Activated CD4-positive, alpha-beta T cell treated with anti-CD3 and anti-CD28 coated beads, Interleukin-2, amount 10 ng/mL, durations not matched to agents 7 days and 5 days (primary cell): ENCODE results near the gene PLPP1. TPM values are rescaled to one million over a fixed set of nuclear protein-coding genes. Genes with fewer than 3 reads are reported as not detected.

Source experiments
- CTCF ChIA-PET: fragments of 350-600 bp; sonication (Branson Sonifier 250); formaldehyde crosslinking; loops from one replicate; lab custom pipeline; 2021; ENCODE audit warnings: antibody characterized with exemption; lab: Charles Lee
- POLR2A ChIA-PET: fragments of 350-600 bp; sonication (Branson Sonifier 250); formaldehyde crosslinking; loops from one replicate; lab custom pipeline; 2021; ENCODE audit warnings: antibody characterized with exemption; lab: Charles Lee
- DNase-seq: peaks from one replicate; pipeline ENCODE4 v3.0.0-alpha.2; 2020
- H3K27ac Mint-ChIP-seq: one replicate; pipeline ENCODE4 v1.8.0; 2021; ENCODE audit warnings: mild to moderate bottlenecking, moderate library complexity, mixed read lengths
- H3K27me3 Mint-ChIP-seq: one replicate; pipeline ENCODE4 v1.8.0; 2021; ENCODE audit warnings: mixed read lengths
- H3K36me3 Mint-ChIP-seq: one replicate; pipeline ENCODE4 v1.8.0; 2021; ENCODE audit warnings: low read depth, mixed read lengths
- H3K4me1 Mint-ChIP-seq: one replicate; pipeline ENCODE4 v1.8.0; 2021; ENCODE audit warnings: mixed read lengths
- H3K4me3 Mint-ChIP-seq: one replicate; pipeline ENCODE4 v1.8.0; 2021; ENCODE audit warnings: mild to moderate bottlenecking, moderate library complexity, mixed read lengths
- H3K9me3 Mint-ChIP-seq: one replicate; pipeline ENCODE4 v1.8.0; 2021; ENCODE audit warnings: mixed read lengths
- total RNA-seq, 2 experiments: library from RNA; stranded (reverse); gene quantifications; one replicate each; pipeline ENCODE4 v1.2.3, GENCODE V29; 2021

PLPP1 gene
- total RNA-seq, 2 experiments from 2014 or later = 15.3 to 18.3 TPM

DNA sequence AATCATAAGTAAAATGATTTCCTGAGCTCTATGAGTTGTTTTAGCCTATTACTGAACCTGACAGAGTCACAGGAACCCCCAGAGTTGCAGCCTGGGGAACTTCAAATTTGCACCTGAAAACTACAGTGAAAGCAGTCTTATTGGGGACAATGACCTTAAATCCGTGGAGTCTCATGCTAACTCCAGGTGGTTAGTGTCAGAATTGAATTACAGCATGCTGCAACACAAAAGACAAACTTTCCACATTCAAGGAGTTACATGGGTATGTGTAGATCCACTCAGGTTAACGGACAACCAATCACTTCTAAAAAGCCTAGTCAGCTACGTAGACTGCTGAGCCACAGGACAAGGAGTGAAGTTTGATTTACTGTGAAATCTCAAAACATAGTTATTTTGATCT, 49.7 kb downstream of the PLPP1 start:
- Mint-ChIP-seq H3K9me3 (no peaks in the 10 kb centered on the region), H3K4me1 (peaks cover 10% of the 10 kb centered on the region), H3K4me3 (no peak overlapping the region), H3K27me3 (no peaks in the 10 kb centered on the region), H3K36me3 (peaks cover 6% of the 10 kb centered on the region), H3K27ac (no peak overlapping the region)
- ChIA-PET CTCF (interaction anchor here (1.2 kb wide), 1 partner anchor 327 kb away, joined by 3 read pairs; no protein-coding TSS in a partner anchor), POLR2A (no interaction called here)
- no peak for DNase-seq

GRCh38 chr5:55484531-55484930, 50.2 kb downstream of the PLPP1 start:
- Mint-ChIP-seq H3K9me3 (no peaks in the 10 kb centered on the region), H3K4me1 (peaks cover 15% of the 10 kb centered on the region), H3K27ac (no peak overlapping the region), H3K4me3 (no peak overlapping the region), H3K36me3 (peaks cover 4% of the 10 kb centered on the region), H3K27me3 (no peaks in the 10 kb centered on the region)
- DNase-seq = no peak
- ChIA-PET CTCF (interaction anchor here (1.2 kb wide), 1 partner anchor 328 kb away, joined by 3 read pairs; no protein-coding TSS in a partner anchor), POLR2A (no interaction called here)

- CTCF ChIA-PET = no interaction called here
- no peak for DNase-seq
- POLR2A ChIA-PET = no interaction called here
- no peak overlapping the region for H3K4me3 Mint-ChIP-seq
- H3K36me3 Mint-ChIP-seq = peaks cover 3% of the 10 kb centered on the region
- peaks cover 20% of the 10 kb centered on the region for H3K4me1 Mint-ChIP-seq
- H3K9me3 Mint-ChIP-seq = no peaks in the 10 kb centered on the region
- H3K27ac Mint-ChIP-seq = no peak overlapping the region
- no peaks in the 10 kb centered on the region for H3K27me3 Mint-ChIP-seq
These were observed 50.9 kb downstream of the PLPP1 start for GRCh38 chr5:55483885-55484284.

DNA sequence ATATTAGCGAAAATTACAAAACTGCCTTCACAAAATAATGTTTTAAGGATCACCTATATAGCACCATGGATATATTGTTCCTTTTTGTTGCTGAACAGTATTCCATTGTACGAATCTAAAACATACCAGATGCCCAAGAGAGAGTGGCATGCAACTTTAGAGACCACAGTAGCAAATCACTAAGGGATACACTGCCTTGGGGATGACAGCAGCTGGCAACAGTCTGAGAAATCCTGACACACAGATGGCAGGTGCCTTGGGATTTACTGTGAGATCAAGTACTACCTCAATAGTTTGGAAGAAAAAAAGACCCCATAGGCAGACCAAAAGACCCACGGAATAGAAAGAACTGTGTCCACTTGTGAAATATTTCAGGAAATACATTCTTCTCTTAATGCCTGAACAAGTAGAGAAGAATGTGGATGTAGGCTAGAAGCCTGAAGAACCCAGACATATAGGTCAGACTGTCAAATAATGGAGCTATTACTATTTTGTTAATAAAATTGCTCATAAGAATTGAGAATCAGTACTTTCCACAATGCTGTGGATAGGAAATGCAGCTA, 53.4 kb downstream of the PLPP1 start:
- ChIA-PET POLR2A (no interaction called here), CTCF (interaction anchor here (1.0 kb wide), 1 partner anchor 22 kb away, joined by 3 read pairs; no protein-coding TSS in a partner anchor)
- peaks cover 22% of the 10 kb centered on the region for H3K4me1 Mint-ChIP-seq
- peaks cover 5% of the 10 kb centered on the region for H3K36me3 Mint-ChIP-seq
- H3K27me3 Mint-ChIP-seq = no peaks in the 10 kb centered on the region
- H3K9me3 Mint-ChIP-seq = no peaks in the 10 kb centered on the region
- DNase-seq = no peak
- H3K27ac Mint-ChIP-seq = no peak overlapping the region
- no peak overlapping the region for H3K4me3 Mint-ChIP-seq

- Mint-ChIP-seq H3K4me3 (no peak overlapping the region), H3K9me3 (no peaks in the 10 kb centered on the region), H3K27ac (no peak overlapping the region), H3K27me3 (no peaks in the 10 kb centered on the region), H3K4me1 (peaks cover 22% of the 10 kb centered on the region), H3K36me3 (peaks cover 5% of the 10 kb centered on the region)
- DNase-seq = no peak
- POLR2A ChIA-PET = no interaction called here
- CTCF ChIA-PET = no interaction called here
These were observed 54.0 kb downstream of the PLPP1 start for GRCh38 chr5:55480781-55481180.

DNA sequence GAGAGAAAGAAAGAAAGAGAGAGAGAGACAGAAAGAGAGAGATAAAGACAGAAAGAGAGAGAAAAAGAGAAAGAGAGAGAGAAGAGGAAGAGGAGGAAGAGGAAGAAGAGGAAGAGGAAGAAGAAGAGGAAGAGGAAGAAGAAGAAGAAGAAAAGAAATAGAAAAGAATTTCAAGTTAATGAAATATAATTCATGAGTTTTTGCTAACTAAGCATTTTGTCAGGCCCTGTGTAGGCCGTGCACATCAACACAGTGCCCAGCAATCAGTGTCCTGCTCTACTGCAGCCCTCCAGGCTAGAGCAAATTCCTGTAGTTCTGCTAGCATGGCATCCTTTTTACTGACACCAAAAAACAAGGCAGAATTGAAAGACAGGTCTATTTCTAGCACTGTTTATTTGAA, 62.1 kb downstream of the PLPP1 start:
- POLR2A ChIA-PET = no interaction called here
- CTCF ChIA-PET = no interaction called here
- no peak overlapping the region for H3K4me3 Mint-ChIP-seq
- H3K27ac Mint-ChIP-seq = no peak overlapping the region
- H3K4me1 Mint-ChIP-seq = peaks cover 2% of the 10 kb centered on the region
- no peaks in the 10 kb centered on the region for H3K9me3 Mint-ChIP-seq
- peaks cover 7% of the 10 kb centered on the region for H3K36me3 Mint-ChIP-seq
- DNase-seq = no peak
- H3K27me3 Mint-ChIP-seq = no peaks in the 10 kb centered on the region

DNA sequence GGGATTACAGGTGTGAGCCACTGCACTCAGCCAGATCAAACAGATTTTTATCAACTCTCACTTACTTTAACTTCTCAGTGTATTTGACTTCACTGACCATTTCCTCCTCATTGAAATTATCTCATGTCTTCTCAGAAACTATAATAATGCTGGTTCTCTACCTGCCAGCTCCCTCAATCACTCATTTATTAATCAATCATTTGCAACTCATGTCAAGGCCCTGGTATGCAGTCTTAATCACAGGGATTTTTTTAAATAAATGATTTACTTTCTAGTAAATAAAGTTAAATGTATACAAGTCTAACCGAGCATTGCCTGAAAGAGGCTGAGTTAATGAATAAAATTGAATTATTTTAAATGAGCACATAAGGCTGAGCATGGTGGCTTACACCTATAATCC, 63.3 kb downstream of the PLPP1 start:
- ChIA-PET CTCF (no interaction called here), POLR2A (no interaction called here)
- Mint-ChIP-seq H3K27me3 (no peaks in the 10 kb centered on the region), H3K9me3 (no peaks in the 10 kb centered on the region), H3K4me1 (peaks cover 2% of the 10 kb centered on the region), H3K4me3 (no peak overlapping the region), H3K27ac (no peak overlapping the region), H3K36me3 (peaks cover 10% of the 10 kb centered on the region)
- DNase-seq = no peak

DNA sequence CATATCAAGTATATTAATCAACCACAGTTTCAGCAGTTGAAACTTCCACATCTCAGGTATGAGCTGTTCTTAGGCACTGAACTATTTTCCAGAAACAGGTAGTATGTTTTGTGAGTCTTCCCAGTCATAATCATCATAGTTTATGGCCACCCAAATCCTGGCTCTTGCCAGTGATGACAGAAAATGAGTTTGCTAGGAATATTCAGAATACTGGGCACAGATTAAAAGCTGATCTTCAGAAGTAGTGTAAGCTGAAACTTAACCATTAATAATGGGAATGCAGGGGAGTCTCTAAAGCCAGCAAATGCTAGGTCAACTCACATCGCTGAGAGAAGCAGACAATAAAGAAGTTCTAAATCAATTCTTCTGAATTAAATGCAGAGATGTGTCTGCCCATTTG, 64.5 kb downstream of the PLPP1 start:
- ChIA-PET CTCF (no interaction called here), POLR2A (no interaction called here)
- Mint-ChIP-seq H3K27ac (no peak overlapping the region), H3K4me3 (no peak overlapping the region), H3K9me3 (no peaks in the 10 kb centered on the region), H3K36me3 (peaks cover 17% of the 10 kb centered on the region), H3K27me3 (no peaks in the 10 kb centered on the region), H3K4me1 (peaks cover 2% of the 10 kb centered on the region)
- DNase-seq = no peak

GRCh38 chr5:55469839-55470238, 64.9 kb downstream of the PLPP1 start:
- no peaks in the 10 kb centered on the region for H3K9me3 Mint-ChIP-seq
- H3K27me3 Mint-ChIP-seq = no peaks in the 10 kb centered on the region
- no peak overlapping the region for H3K27ac Mint-ChIP-seq
- ChIA-PET CTCF (no interaction called here), POLR2A (no interaction called here)
- H3K4me3 Mint-ChIP-seq = no peak overlapping the region
- peaks cover 2% of the 10 kb centered on the region for H3K4me1 Mint-ChIP-seq
- DNase-seq = no peak
- H3K36me3 Mint-ChIP-seq = peaks cover 17% of the 10 kb centered on the region

DNA sequence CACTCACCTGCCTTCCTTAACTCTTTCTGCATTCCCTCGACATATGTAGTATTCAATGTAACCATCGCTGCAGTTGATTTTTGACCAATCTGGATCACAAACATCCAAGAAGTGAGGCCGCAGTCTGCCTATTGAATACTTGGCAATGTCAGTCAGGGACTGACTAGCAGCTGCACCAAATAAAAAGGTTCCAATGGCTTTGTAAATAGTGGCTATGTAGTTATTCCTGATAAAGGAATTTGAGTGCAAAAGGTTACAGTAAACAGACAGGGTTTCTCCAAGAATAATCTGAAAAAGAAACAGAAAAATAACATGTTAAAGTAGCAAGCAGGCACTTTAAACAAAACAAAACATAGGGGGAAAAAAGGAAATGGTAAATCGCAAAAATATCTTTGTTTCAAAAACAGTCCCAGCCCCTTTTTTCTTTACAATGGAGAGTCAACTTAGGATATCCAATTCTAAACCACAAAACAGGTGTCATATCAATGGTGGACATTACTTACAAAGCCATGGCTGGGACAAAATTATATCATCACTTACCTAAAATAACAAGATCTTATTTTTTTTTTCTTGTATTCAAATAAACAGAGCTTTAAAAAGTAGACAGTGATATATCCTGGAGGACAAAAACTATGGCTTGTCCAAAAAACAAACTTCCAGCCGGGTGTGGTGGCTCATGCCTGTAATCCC, 66.8 kb downstream of the PLPP1 start:
- no peak overlapping the region for H3K27ac Mint-ChIP-seq
- H3K4me3 Mint-ChIP-seq = no peak overlapping the region
- peaks cover 22% of the 10 kb centered on the region for H3K36me3 Mint-ChIP-seq
- ChIA-PET POLR2A (no interaction called here), CTCF (no interaction called here)
- H3K27me3 Mint-ChIP-seq = no peaks in the 10 kb centered on the region
- no peaks in the 10 kb centered on the region for H3K9me3 Mint-ChIP-seq
- H3K4me1 Mint-ChIP-seq = peaks cover 2% of the 10 kb centered on the region
- DNase-seq = no peak

GRCh38 chr5:55463613-55464012, 71.2 kb downstream of the PLPP1 start:
- ChIA-PET CTCF (no interaction called here), POLR2A (no interaction called here)
- Mint-ChIP-seq H3K27me3 (no peaks in the 10 kb centered on the region), H3K27ac (no peak overlapping the region), H3K36me3 (peaks cover 27% of the 10 kb centered on the region), H3K9me3 (no peaks in the 10 kb centered on the region), H3K4me3 (no peak overlapping the region), H3K4me1 (no peaks in the 10 kb centered on the region)
- DNase-seq = no peak

DNA sequence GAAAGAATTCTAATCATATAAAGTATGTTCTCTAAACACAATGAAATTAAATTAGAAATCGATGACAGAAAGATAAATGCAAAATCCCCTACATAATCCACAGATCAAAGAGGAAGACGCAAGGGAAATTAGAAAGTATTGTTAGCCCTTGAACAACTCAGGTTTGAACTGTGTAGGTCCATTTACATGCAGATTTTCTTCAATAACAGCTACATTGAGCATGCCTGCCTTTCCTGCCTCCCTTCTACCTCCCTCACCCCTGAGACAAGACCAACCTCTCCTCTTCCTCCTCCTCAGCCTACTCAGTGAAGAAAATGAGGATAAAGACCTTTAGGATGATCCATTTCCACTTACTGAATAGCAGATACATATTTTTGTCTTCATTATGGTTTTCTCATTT, 75.2 kb downstream of the PLPP1 start:
- DNase-seq = no peak
- Mint-ChIP-seq H3K4me1 (no peaks in the 10 kb centered on the region), H3K9me3 (no peaks in the 10 kb centered on the region), H3K4me3 (no peak overlapping the region), H3K27me3 (no peaks in the 10 kb centered on the region), H3K27ac (no peak overlapping the region), H3K36me3 (peaks cover 22% of the 10 kb centered on the region)
- CTCF ChIA-PET = no interaction called here
- POLR2A ChIA-PET = no interaction called here

DNA sequence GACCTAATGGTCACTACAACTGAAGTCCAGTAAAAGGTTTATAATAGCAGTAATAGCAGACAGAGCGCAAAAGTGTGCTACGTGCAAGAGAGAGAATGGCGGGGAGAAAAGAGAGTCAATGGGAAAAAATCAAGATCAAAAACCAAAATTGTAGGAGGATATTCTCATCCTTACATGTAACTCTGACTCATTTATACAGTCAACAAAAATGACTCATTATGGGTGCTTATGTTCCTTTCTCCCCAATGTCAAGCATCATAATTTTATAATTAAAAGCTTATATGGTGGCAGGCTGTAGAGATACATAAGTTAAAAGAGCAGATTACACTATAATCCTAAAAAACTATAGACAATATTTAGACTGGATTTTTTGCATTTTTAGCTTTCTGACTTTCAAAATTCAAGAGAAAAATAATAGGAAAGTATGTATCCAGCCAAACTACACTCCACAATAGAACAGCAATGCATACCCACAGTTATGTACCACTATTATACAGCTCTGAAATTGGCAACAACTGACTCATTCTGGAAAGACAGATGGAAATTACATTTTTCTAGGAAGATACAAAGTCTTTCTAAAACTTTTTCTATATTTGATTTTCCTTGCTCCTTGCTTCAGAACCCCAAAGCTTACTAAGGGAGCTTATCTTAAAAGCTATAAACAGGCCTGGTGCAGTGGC, 78.4 kb downstream of the PLPP1 start:
- H3K36me3 Mint-ChIP-seq = peaks cover 18% of the 10 kb centered on the region
- no peaks in the 10 kb centered on the region for H3K4me1 Mint-ChIP-seq
- no peaks in the 10 kb centered on the region for H3K27me3 Mint-ChIP-seq
- ChIA-PET POLR2A (interaction anchor here (0.7 kb wide), 1 partner anchor 1062 kb away, joined by 3 read pairs; no protein-coding TSS in a partner anchor), CTCF (interaction anchor here (1.2 kb wide), 1 partner anchor 17 kb away, joined by 4 read pairs; no protein-coding TSS in a partner anchor)
- no peaks in the 10 kb centered on the region for H3K9me3 Mint-ChIP-seq
- H3K4me3 Mint-ChIP-seq = no peak overlapping the region
- no peak for DNase-seq
- no peak overlapping the region for H3K27ac Mint-ChIP-seq
